ENCODE measurements around the gene STK38. TPM values are rescaled to one million over a fixed set of nuclear protein-coding genes. Genes with fewer than 3 reads are reported as not detected.
"Not testable (repeated sequence)": the region's sequence is repeated elsewhere in the genome, so short reads cannot be mapped to it uniquely, and the experiment has no call there.

Gene STK38
- total RNA-seq, 1 experiment from 2014 or later = 20.1 TPM

- BruUV-seq (replicated peaks) = no TSS peak
- POLR2A ChIA-PET = no interaction called here
These were observed 43.0 kb upstream of the STK38 start for GRCh38 chr6:36590237-36590636.

GRCh38 chr6:36589025-36589400 lies 41.7 kb upstream of the STK38 start:
- POLR2A ChIA-PET; H3K79me2 ChIP-seq (ENCODE audit: insufficient read depth, low read length): not testable (repeated sequence)

More at GRCh38 chr6:36590237-36590636, 43.0 kb upstream of the STK38 start:
- Histone ChIP-seq H3K4me2 (ENCODE audit: low read length) (peak overlapping the region; percentile 68), H3K4me1 (ENCODE audit: control insufficient read depth in 1 of 2, insufficient read depth in 2 of 2, low read length in 2 of 2) (peaks cover 10 to 26% of the 10 kb centered on the region in 2 experiments), H2AFZ (ENCODE audit: low read depth, low read length, poor library complexity, severe bottlenecking) (peak overlapping the region; percentile 74), H3K36me3 (ENCODE audit: control insufficient read depth in 1 of 2, insufficient read depth in 2 of 2, low read length in 2 of 2) (peaks cover 0 to 7% of the 10 kb centered on the region in 2 experiments; a peak in 2 of 4 replicates), H3K9me3 (ENCODE audit: control insufficient read depth in 1 of 2, insufficient read depth in 1 of 2, low read depth in 1 of 2, low read length in 2 of 2) (no peaks in the 10 kb centered on the region), H3K79me2 (ENCODE audit: insufficient read depth, low read length) (peaks cover 11% of the 10 kb centered on the region), H3K27ac (ENCODE audit: low read depth, low read length) (no peak overlapping the region), H3K27me3 (ENCODE audit: insufficient read depth, low read length) (no peaks in the 10 kb centered on the region), H3K9me2 (ENCODE audit: insufficient read depth) (no peaks in the 10 kb centered on the region), H3K4me3 (replicated peaks in 1 of 2; ENCODE audit: low read depth in 1 of 2, low read length in 2 of 2) (no peak overlapping the region; a peak in 1 of 4 replicates), H3K9ac (ENCODE audit: low read length) (no peak overlapping the region), H4K20me1 (ENCODE audit: insufficient read depth) (peaks cover 6% of the 10 kb centered on the region; the same call in 1 of the 2 replicates)
- TF ChIP-seq CEBPB (IDR thresholded peaks at IDR 0.05; ENCODE audit: low read depth) = 0 out of 2 replicates have a peak, but pooled peaks have one; percentile 26
- peak; percentile 54 for TF ChIP-seq JUND (IDR thresholded peaks at IDR 0.05)
- TF ChIP-seq YY1 (IDR thresholded peaks at IDR 0.05; ENCODE audit: extremely low read depth, insufficient replicate concordance, low read depth, low read length) = peak; percentile 12
- TF ChIP-seq SP1 (IDR thresholded peaks at IDR 0.05; ENCODE audit: low read depth) = no peak; the same call in 1 of the 2 replicates
- TF ChIP-seq, protein P1, sequence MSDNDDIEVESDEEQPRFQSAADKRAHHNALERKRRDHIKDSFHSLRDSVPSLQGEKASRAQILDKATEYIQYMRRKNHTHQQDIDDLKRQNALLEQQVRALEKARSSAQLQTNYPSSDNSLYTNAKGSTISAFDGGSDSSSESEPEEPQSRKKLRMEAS (IDR thresholded peaks at IDR 0.05) = 0 out of 2 replicates have a peak, but pooled peaks have one; percentile 22
- TF ChIP-seq FOSL1 (IDR thresholded peaks at IDR 0.05; ENCODE audit: low read depth) = peak; percentile 58
- no peak for TF ChIP-seq REST (IDR thresholded peaks at IDR 0.05; ENCODE audit: low read depth)
- intact Hi-C loops (cut with micrococcal nuclease) = loop anchor here (5.0 kb wide), 2 partner anchors 148 to 168 kb away; partner anchors contain the start of genes KCTD20 and PXT1
- ChIA-PET CTCF (no interaction called here), RAD21 (ENCODE audit: low non-redundant PET in 1 of 2, low total read pairs in 2 of 2, uncharacterized antibody in 2 of 2, unreplicated experiment in 2 of 2) (no interaction called here)
- DNase-seq (ENCODE audit: low read depth, low spot score) = peak; percentile 35
- ATAC-seq = peak; percentile 35

More at GRCh38 chr6:36589025-36589400, 41.7 kb upstream of the STK38 start:
- BruUV-seq (replicated peaks); H3K9me3 ChIP-seq (ENCODE audit: control insufficient read depth in 1 of 2, insufficient read depth in 1 of 2, low read depth in 1 of 2, low read length in 2 of 2); H3K4me3 ChIP-seq (replicated peaks in 1 of 2; ENCODE audit: low read depth in 1 of 2, low read length in 2 of 2); intact Hi-C loops (cut with micrococcal nuclease); H3K27ac ChIP-seq (ENCODE audit: low read depth, low read length); H4K20me1 ChIP-seq (ENCODE audit: insufficient read depth); H3K9ac ChIP-seq (ENCODE audit: low read length); ATAC-seq; DNase-seq (ENCODE audit: low read depth, low spot score); H2AFZ ChIP-seq (ENCODE audit: low read depth, low read length, poor library complexity, severe bottlenecking); H3K9me2 ChIP-seq (ENCODE audit: insufficient read depth); H3K36me3 ChIP-seq (ENCODE audit: control insufficient read depth in 1 of 2, insufficient read depth in 2 of 2, low read length in 2 of 2); H3K27me3 ChIP-seq (ENCODE audit: insufficient read depth, low read length); CTCF ChIA-PET; H3K4me2 ChIP-seq (ENCODE audit: low read length): not testable (repeated sequence)
- RAD21 ChIA-PET (ENCODE audit: low non-redundant PET in 1 of 2, low total read pairs in 2 of 2, uncharacterized antibody in 2 of 2, unreplicated experiment in 2 of 2) = interaction anchor here in 1 of 2 experiments (0.6 kb wide), 1 partner anchor 193 kb away, joined by 3 read pairs; no protein-coding TSS in a partner anchor
- peaks cover 10 to 26% of the 10 kb centered on the region in 2 experiments for H3K4me1 ChIP-seq (ENCODE audit: control insufficient read depth in 1 of 2, insufficient read depth in 2 of 2, low read length in 2 of 2)

Measured in HCT116 (cell line).